NCI-H1417 treated with DMSO at 0.1 percent for 48 hours (cell line): ENCODE measurements around the gene SLC7A14.

ENCODE experiments used
- DNase-seq: peaks from one replicate; lab custom pipeline; 2025; lab: John Stamatoyannopoulos, UW

Gene SLC7A14

GRCh38 chr3:170470063-170471016 lies 115.5 kb downstream of the SLC7A14 start:
- peak; percentile 46 for DNase-seq

GRCh38 chr3:170469151-170470062 lies 116.5 kb downstream of the SLC7A14 start:
- peak; percentile 96 for DNase-seq

GRCh38 chr3:170467571-170468147 lies 118.2 kb downstream of the SLC7A14 start:
- DNase-seq, result peak; percentile 53

- DNase-seq, result peak; percentile 63
Observed at GRCh38 chr3:170467007-170467406, 118.9 kb downstream of the SLC7A14 start.

- DNase-seq, result no peak
Observed at GRCh38 chr3:170465955-170466354, 119.9 kb downstream of the SLC7A14 start.

- DNase-seq, result no peak
Observed at GRCh38 chr3:170463011-170463410, 122.9 kb downstream of the SLC7A14 start.

- no peak for DNase-seq
Observed at GRCh38 chr3:170458285-170458684, 127.6 kb downstream of the SLC7A14 start.

- no peak for DNase-seq
Observed at GRCh38 chr3:170454509-170454908, 131.4 kb downstream of the SLC7A14 start.

- no peak for DNase-seq
Observed at GRCh38 chr3:170450039-170450438, 135.8 kb downstream of the SLC7A14 start.

GRCh38 chr3:170448584-170448983 lies 137.3 kb downstream of the SLC7A14 start:
- DNase-seq, result no peak

- DNase-seq, result no peak
Observed at GRCh38 chr3:170443457-170443856, 142.4 kb downstream of the SLC7A14 start.

GRCh38 chr3:170442947-170443346 lies 142.9 kb downstream of the SLC7A14 start:
- DNase-seq, result no peak

GRCh38 chr3:170441412-170441811 lies 144.5 kb downstream of the SLC7A14 start:
- no peak for DNase-seq

GRCh38 chr3:170440344-170440743 lies 145.5 kb downstream of the SLC7A14 start:
- DNase-seq, result no peak

- DNase-seq, result no peak
Observed at GRCh38 chr3:170438836-170439235, 147.0 kb downstream of the SLC7A14 start.

- DNase-seq, result no peak
Observed at GRCh38 chr3:170437696-170438407, 148.0 kb downstream of the SLC7A14 start.

GRCh38 chr3:170437176-170437575 lies 148.7 kb downstream of the SLC7A14 start:
- no peak for DNase-seq

GRCh38 chr3:170436697-170437096 lies 149.2 kb downstream of the SLC7A14 start:
- no peak for DNase-seq

- DNase-seq, result no peak
Observed at GRCh38 chr3:170432416-170432815, 153.5 kb downstream of the SLC7A14 start.

GRCh38 chr3:170431054-170431453 lies 154.8 kb downstream of the SLC7A14 start:
- no peak for DNase-seq

GRCh38 chr3:170429050-170429449 lies 156.8 kb downstream of the SLC7A14 start:
- no peak for DNase-seq

- DNase-seq, result no peak
Observed at GRCh38 chr3:170428095-170428494, 157.8 kb downstream of the SLC7A14 start.
